A673 (cell line): ENCODE data around the gene AGMAT. TPM values are rescaled to one million over a fixed set of nuclear protein-coding genes. Genes with fewer than 3 reads are reported as not detected.

ENCODE experiments used
- BruUV-seq: library from RNA; stranded (reverse); fragments of 400-500 nt; replicated peaks from 2 replicates; lab custom pipeline; 2021; lab: Mats Ljungman, UMichigan
- CTCF ChIA-PET: fragments of 300-600 bp; sonication (Branson Sonifier 250); formaldehyde crosslinking; loops from one replicate; lab custom pipeline; 2022; ENCODE audit warnings: antibody characterized with exemption; lab: Charles Lee
- POLR2A ChIA-PET: fragments of 300-600 bp; sonication (Branson Sonifier 250); formaldehyde crosslinking; loops from one replicate; lab custom pipeline; 2022; ENCODE audit warnings: antibody characterized with exemption; ENCODE audit not compliant: low non-redundant PET; lab: Charles Lee
- DNase-seq: peaks from one replicate; pipeline ENCODE4 v3.0.0-alpha.2; 2015; ENCODE audit warnings: low spot score
- H3K27ac ChIP-seq: fragments of 200-600 bp; sonication (generic); 2 replicates; pipeline ENCODE4 v1.5.1; 2016; ENCODE audit warnings: mixed run types, low read depth, mild to moderate bottlenecking, mixed read lengths, antibody characterized with exemption, low read length; ENCODE audit not compliant: poor library complexity, severe bottlenecking
- H3K27me3 ChIP-seq: fragments of 200-600 bp; sonication (generic); replicated peaks from 2 replicates; pipeline ENCODE4 v1.6.1; 2017; ENCODE audit warnings: mixed run types, low read depth, mild to moderate bottlenecking, mixed read lengths, antibody characterized with exemption, low read length; ENCODE audit not compliant: insufficient read depth, poor library complexity
- H3K36me3 ChIP-seq: fragments of 200-600 bp; sonication (generic); 2 replicates; pipeline ENCODE4 v1.6.1; 2016; ENCODE audit warnings: mixed run types, mild to moderate bottlenecking, mixed read lengths, antibody characterized with exemption, low read length; ENCODE audit not compliant: insufficient read depth, poor library complexity, severe bottlenecking
- H3K4me1 ChIP-seq: fragments of 200-600 bp; sonication (generic); 2 replicates; pipeline ENCODE4 v1.6.1; 2017; ENCODE audit warnings: mixed run types, mild to moderate bottlenecking, mixed read lengths, antibody characterized with exemption, low read length; ENCODE audit not compliant: insufficient read depth, poor library complexity, severe bottlenecking
- H3K4me3 ChIP-seq: fragments of 200-600 bp; sonication (generic); 2 replicates; pipeline ENCODE4 v1.5.1; 2016; ENCODE audit warnings: low read depth, mixed run types, mild to moderate bottlenecking, mixed read lengths, low read length; ENCODE audit not compliant: poor library complexity, severe bottlenecking
- H3K9me3 ChIP-seq: fragments of 200-600 bp; sonication (generic); 2 replicates; pipeline ENCODE4 v1.6.1; 2016; ENCODE audit warnings: mixed run types, low read depth, mild to moderate bottlenecking, mixed read lengths, antibody characterized with exemption, low read length; ENCODE audit not compliant: poor library complexity, severe bottlenecking
- CTCF ChIP-seq: fragments of 300-800, 200-600 bp; sonication (generic); conservative IDR thresholded peaks from 2 replicates; pipeline ENCODE4 v1.5.1; 2017; ENCODE audit warnings: low read depth, mild to moderate bottlenecking, antibody characterized with exemption, low read length, moderate library complexity, mixed read lengths
- EZH2 ChIP-seq: fragments of 200-600 bp; sonication (generic); IDR thresholded peaks from 2 replicates; pipeline ENCODE4 v1.6.1; 2017; ENCODE audit warnings: borderline replicate concordance, low read depth, mild to moderate bottlenecking, mixed read lengths, antibody characterized with exemption, low read length; ENCODE audit not compliant: poor library complexity, severe bottlenecking
- intact Hi-C: fragments of 100-400 bp; cut with micrococcal nuclease; formaldehyde crosslinking; loops from one replicate; pipeline ENCODE4 v1.10.0; 2022; ENCODE audit not compliant: unreplicated experiment
- total RNA-seq: library from RNA; stranded (reverse); gene quantifications from 2 replicates; pipeline ENCODE4 v1.2.3, GENCODE V29; 2021

Gene AGMAT
- total RNA-seq, 1 experiment from 2014 or later, result 0.11 TPM

- Histone ChIP-seq H3K4me1 (peaks cover 10% of the 10 kb centered on the region), H3K36me3 (peaks cover 27% of the 10 kb centered on the region), H3K9me3 (no peaks in the 10 kb centered on the region), H3K27me3 (no peaks in the 10 kb centered on the region), H3K4me3 (no peak overlapping the region), H3K27ac (no peak overlapping the region)
- no peak for DNase-seq
- intact Hi-C loops, result no loop called here
- POLR2A ChIA-PET, result no interaction called here
- no TSS peak for BruUV-seq
- TF ChIP-seq CTCF, result no peak
- no peak for TF ChIP-seq EZH2
- CTCF ChIA-PET, result no interaction called here
Measured at GRCh38 chr1:15624133-15624714, 39.4 kb upstream of the AGMAT start.

- TF ChIP-seq EZH2 (no peak), CTCF (no peak)
- Histone ChIP-seq H3K9me3 (no peaks in the 10 kb centered on the region), H3K36me3 (peaks cover 21% of the 10 kb centered on the region), H3K27me3 (no peaks in the 10 kb centered on the region), H3K4me3 (no peak overlapping the region), H3K4me1 (peaks cover 10% of the 10 kb centered on the region), H3K27ac (no peak overlapping the region)
- ChIA-PET POLR2A (no interaction called here), CTCF (no interaction called here)
- DNase-seq, result no peak
- intact Hi-C loops, result no loop called here
- no TSS peak for BruUV-seq
Measured at GRCh38 chr1:15623435-15623834, 38.6 kb upstream of the AGMAT start.

- no peak overlapping the region for H3K27ac ChIP-seq
Measured at GRCh38 chr1:15622712-15623373, 38.0 kb upstream of the AGMAT start.

More at GRCh38 chr1:15622712-15623373, 38.0 kb upstream of the AGMAT start:
- POLR2A ChIA-PET, result interaction anchor here (0.5 kb wide), 1 partner anchor 12 kb away, joined by 5 read pairs; no protein-coding TSS in a partner anchor
- Histone ChIP-seq H3K9me3 (no peaks in the 10 kb centered on the region), H3K4me1 (peaks cover 10% of the 10 kb centered on the region), H3K36me3 (peaks cover 16% of the 10 kb centered on the region), H3K4me3 (no peak overlapping the region), H3K27me3 (no peaks in the 10 kb centered on the region)
- DNase-seq, result no peak
- TF ChIP-seq EZH2 (no peak), CTCF (no peak)
- intact Hi-C loops, result no loop called here
- BruUV-seq, result no TSS peak
- CTCF ChIA-PET, result no interaction called here
